Stimulated activated CD8-positive, alpha-beta memory T cell treated with anti-CD3 and anti-CD28 coated beads, Interleukin-15, amount 100 ng/mL, for 4 hours (primary cell): Measurements from ENCODE around the gene GINS3.
"Not testable (repeated sequence)": the region's sequence is repeated elsewhere in the genome, so short reads cannot be mapped to it uniquely, and the experiment has no call there.

Experiments used
- DNase-seq, 2 donors: peaks; one replicate each; pipeline ENCODE4 v3.0.0-alpha.2; 2020; ENCODE audit warnings: low read depth in 2 of 2

Gene GINS3

DNA sequence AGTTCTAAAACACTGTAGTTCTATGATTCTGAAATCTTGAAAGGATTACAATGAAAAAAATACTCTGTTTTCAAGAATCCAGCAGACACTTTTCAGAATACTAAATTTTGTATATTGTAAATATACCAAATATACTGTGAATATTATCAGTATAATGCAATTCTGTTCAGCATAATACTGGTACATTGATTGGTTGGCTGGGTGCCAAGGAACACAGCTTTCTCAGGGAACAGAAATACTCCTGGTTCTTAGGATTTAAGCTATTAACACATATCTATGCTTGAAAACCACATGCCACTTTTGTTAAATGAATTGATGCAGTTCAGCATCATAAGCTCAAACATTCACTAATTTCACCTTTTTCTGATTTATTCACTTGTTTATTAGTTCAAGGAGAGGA, 2.5 kb upstream of the GINS3 start:
- DNase-seq, result no peak

DNA sequence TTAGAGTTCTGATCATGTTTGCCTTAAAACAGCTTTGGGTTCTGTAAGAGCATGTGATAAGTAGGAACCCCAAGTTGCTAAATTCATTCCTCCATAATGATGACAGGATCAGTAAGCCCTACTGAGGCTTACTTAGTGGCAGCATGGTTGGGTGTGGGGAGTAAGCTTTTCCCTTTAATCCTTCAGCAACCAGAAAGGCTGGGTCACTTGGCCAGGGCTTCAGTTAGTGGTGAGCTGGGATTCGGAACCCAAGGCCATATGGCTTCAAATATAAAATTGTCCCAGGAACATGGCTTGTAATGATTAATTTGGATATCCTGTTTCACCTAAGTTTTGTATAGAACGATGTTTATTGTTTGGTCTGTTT, 850 bp downstream of the GINS3 start:
- DNase-seq, result no peak

DNA sequence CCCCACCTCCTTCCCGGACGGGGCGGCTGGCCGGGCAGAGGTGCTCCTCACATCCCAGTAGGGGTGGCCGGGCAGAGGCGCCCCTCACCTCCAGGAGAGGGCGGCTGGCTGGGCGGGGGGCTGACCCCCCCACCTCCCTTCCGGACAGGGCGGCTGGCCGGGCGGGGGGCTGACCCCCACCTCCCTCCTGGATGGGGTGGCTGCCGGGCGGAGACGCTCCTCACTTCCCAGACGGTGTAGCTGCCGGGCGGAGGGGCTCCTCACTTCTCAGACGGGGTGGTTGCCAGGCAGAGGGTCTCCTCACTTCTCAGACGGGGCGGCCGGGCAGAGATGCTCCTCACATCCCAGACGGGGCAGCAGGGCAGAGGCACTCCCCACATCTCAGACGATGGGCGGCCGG, 4.6 kb downstream of the GINS3 start:
- DNase-seq, result not testable (repeated sequence)

DNA sequence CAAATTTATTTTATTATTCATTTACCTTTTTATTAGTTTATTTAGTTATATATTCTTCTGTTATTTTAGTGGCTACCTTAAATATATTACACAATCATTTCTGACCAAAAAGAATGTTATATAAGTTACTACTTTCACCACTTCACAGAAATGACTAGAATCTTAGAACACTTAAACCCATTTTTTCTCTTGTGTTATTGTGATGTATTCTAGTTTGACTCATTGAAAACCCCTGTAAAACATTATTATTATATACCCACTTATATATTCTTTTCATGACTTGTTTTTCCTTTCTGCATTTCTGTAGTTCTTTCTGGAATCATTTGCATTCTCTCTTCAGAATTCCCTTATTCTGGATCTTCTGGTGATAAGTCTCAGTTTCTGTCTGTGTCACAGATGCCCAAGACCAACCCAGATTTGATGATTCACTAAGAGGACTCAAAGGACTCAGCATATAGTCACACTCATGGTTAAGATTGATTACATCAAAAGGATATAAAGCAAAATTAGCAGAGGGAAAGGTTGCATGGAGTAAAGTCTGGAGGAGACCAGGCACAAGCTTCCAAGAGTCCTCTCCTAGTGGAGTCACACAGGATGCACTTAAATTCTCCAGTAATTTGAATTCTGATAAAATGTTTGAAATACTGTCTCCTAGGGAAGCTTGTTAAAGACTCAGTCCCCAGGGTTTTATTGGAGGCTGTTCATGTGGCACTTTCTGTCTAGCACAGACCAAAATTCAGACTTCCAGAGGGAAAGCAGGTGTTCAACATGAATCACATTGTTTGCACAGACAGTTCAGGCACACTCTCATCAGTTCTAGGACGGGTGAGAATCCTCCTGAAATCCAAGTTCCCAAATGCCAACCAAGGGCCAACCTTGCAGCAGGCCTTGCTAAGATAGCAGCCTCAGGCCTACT, 7.7 kb downstream of the GINS3 start:
- DNase-seq, result no peak

DNA sequence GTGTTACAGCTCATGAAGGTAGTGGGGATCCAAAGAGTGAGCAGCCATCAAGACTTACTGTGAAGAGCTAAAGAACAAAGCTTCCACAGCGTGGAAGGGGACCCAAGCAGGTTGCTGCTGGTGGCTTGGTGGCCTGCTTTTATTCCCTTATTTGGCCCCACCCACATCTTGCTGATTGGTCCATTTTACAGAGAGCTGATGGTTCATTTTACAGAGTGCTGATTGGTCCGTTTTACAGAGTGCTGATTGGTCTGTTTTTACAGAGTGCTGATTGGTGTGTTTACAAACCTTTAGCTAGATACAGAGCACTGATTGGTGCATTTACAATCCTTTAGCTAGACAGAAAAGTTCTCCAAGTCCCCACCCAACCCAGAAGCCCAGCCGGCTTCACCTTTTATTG, 9.0 kb downstream of the GINS3 start:
- DNase-seq, result not testable (repeated sequence)

DNA sequence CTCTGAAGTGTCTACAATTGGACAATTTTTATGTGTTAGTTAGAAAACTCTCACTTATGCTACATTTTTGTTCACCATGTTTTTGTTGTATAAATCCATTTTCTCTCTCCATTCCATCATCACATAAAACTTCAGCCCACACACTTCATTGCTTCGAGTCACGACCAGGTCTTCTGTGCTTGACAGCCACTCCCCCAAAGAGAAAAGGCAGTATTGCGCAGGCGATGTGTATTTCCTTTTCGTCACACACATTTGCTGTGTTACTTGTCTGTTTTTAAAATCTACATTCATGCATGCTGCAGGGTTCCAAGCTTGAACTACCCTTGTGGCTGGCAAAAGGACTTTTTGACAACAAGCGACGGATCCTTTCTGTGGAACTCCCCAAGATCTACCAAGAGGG, 10.5 kb downstream of the GINS3 start:
- no peak for DNase-seq

DNA sequence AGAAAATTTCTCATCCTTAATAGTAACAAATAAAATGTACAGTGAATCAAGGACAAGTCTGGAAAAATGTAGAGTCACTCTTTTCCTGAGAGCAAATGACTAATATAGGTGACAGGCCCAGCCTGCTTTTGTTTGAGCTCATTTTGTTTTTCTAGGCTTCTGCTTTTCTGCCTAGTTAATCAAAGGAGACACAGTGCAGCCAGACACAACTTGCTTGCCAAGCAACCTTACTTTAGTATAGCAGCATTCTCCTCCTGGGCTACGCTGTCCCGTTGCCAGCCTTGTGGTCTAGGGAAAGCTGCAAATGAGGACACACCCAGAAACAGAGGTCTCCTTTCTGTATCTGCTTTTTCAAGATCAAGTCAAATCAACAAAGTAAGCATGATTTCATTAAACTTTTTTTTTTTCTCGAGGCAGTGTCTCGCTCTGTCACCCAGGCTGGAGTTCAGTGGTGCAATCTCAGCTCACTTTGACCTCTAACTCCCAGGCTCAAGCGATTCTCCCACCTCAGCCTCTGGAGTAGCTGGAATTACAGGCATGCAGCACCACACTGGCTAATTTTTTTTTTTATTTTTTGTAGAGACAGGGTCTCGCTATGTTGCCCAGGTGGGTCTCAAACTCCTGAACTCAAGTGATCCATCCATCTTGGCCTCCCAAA, 17.2 kb downstream of the GINS3 start:
- no peak for DNase-seq

DNA sequence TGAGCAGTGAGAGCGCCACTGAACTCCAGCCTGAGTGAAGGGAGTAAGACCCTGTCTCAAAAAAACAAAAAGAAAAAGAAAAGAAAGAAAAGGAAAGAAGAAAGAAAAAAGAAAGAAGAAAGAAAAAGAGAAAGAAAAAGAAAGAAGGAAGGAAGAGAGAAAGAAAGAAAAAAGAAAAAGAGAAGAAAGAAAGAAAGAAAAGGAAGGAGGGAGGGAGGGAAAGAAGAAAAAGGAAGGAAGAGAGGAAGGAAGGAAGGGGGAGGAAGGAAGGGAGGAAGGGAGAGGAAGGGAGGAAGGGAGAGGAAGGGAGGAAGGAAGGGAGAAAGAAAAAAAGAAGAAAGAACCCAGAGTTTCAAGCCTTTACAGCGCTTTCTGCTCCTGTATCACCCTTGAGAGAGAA, 19.1 kb downstream of the GINS3 start:
- no peak for DNase-seq

DNA sequence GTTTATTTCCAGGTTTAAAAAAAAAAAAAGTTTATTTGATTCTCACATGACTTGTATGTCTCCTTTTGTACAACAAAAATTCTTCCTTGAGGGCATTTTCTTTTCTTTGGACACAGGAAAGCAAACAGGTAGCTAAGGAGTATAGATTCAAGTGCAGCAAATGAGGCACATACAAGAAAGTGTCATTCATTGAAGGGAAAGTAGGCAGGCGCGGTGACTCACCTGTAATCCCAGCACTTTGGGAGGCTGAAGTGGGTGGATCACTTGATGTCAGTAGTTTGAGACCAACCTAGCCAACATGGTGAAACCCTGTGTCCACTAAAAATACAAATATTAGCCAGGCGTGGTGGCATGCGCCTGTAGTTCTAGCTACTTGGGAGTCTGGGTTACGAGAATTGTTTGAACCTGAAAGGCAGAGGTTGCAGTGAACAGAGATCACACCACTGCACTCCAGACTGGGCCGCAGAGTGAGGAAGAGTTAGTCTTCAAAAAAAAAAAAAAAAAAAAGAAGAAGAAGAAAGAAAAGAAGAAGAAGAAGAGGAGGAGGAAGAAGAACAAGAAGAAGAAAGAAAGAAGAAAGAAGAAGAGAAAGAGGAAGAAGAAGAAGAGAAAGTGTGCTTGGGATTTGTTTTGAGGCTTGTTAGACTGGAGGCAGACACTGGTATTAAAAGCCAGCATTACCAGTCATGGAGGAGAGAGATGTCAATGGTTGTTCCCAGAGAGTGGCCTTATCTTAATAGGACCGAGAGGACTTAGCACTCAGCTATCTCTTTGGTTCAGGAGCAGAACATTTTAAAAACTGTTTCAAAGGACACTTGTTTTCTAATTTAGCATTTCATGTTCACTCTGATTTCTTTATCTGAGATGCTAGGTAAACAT, 19.7 kb downstream of the GINS3 start:
- DNase-seq, result no peak

DNA sequence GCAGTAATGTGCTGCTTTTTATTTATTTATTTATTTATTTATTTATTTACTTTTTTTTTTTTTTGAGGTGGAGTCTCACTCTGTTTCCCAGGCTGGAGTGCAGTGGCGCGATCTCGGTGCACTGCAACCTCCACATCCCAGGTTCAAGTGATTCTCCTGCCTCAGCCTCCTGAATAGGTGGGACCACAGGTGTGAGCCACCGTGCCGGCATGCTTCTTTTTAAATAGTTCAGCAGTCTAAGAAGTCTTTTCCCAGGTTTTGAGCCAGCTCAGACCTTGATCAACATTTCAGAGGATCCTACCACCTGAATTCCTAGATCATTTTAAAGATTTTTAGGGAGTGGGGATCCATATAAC, 20.3 kb downstream of the GINS3 start:
- not testable (repeated sequence) for DNase-seq

DNA sequence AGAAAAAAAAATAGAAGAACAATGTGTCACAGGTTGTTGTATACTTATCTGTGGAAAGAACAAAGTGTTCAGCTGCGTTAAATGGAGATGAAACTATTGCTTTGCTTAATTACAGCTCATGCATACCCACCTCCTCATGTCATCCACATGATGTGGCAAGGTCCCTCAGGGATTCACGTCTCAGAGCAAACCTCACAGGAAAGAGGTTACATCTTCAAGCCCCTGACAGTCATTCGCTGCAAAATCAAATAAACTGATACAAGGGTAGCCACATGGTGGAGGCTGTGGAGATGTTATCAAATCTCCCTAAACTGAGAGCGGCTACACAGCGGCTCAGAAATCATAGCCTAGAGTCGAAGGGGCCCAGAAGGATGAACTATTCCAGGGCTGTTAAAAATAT, 21.1 kb downstream of the GINS3 start:
- DNase-seq, result no peak

DNA sequence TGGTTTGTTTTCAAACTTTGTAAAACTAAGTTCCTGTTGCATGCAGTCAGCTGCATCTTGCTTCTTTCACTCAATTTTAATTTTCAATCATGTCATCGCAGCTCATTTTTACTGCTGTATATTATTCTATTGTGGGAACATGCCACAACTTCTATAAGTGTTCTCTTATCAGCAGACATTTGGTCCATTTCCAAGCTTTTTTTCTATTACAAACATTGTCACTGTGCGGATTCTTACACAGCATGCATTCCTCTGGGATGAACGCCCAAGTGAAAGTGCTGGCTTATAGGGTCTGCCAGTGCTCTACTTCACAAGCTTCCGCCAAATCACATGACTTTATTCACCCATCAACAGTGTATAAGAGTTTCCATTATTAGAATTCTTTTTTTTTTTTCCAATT, 22.7 kb downstream of the GINS3 start:
- DNase-seq, result no peak

DNA sequence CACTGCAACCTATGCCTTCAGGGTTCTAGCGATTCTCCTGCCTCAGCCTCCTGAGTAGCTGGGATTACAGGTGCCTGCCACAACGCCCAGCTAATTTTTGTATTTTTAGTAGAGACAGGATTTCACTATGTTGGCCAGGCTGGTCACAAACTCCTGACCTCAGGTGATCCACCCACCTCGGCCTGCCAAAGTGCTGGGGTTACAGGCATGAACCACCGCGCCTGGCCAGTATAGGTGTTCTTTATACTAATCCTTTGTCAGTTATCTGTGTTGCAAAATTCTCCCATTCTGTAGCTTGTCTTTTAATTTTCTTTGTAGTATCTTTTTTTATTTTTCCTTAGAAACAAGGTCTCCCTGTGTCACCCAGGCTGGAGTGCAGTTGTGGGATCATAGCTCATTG, 23.7 kb downstream of the GINS3 start:
- DNase-seq, result not testable (repeated sequence)

DNA sequence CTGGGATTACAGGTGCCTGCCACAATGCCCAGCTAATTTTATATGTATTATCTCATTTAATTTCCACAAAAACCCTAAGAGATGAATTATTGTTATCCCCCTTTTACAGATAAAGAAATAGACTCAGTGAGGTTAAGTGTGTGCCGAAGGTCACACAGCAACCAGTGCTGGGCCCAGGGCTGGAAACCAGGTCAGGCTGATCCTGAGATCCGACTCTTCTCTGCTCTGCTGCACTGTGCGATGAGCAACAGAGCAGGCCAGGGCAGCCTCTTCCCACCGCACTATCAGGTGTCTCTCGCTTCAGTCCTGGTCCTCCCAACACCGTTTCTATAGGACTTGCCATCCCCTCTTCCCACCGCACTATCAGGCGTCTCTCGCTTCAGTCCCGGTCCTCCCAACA, 24.8 kb downstream of the GINS3 start:
- no peak for DNase-seq

DNA sequence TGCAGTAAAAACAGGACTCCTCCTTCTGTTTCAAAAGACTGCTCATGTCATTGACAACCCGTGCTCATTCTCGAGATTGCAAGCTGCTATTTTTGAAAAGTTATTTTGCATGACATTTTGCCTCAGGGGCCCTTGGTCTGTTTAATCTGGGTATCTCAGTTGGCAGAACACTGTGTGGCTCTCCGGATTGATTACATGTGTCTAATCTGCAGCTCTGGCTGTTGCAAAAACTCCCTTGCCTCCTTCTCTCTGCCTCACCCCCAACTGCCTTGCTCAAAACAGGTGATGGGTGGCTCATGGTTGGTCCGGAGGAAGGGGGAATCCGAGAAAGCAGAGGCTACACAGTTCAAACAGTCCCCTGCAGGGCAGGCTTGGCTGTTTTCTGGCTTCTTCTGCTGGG, 25.3 kb downstream of the GINS3 start:
- no peak for DNase-seq

DNA sequence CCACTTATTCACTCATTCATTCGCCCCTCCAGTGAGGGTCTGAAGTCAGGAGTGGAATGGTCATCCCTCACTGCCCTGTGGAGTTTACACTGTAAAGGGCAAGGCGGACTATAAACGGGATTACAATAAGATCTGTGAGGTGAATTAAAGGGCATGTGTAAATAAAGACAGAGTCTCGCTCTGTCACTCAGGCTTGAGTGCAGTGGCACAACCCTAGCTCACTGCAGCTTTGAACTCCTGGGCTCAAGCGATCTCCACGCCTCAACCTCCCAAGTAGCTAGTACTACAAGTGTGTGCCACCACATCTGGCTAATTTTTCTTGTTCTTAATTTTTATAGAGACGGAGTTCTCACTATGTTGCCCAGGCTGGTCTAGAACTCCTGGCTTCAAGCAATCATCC, 25.8 kb downstream of the GINS3 start:
- DNase-seq, result no peak

DNA sequence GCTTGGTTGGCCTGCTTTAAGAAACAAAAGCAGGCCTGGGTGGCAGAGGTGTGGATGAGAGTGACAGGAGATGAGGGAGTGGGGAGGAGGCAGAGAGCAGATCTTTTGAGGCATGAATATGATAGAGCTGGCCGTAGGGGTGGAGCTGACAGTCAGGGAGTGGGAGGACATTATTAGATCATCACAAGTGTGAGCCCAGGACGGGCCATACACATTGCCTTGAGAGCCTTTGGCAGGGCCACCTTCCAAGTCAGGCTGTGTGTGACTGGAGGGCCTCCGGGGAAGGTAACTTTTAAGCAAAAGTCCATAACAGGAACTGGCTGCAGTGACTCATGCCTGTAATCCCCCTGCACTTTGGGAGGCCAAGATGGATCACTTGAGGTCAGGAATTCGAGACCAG, 26.3 kb downstream of the GINS3 start:
- DNase-seq, result no peak

DNA sequence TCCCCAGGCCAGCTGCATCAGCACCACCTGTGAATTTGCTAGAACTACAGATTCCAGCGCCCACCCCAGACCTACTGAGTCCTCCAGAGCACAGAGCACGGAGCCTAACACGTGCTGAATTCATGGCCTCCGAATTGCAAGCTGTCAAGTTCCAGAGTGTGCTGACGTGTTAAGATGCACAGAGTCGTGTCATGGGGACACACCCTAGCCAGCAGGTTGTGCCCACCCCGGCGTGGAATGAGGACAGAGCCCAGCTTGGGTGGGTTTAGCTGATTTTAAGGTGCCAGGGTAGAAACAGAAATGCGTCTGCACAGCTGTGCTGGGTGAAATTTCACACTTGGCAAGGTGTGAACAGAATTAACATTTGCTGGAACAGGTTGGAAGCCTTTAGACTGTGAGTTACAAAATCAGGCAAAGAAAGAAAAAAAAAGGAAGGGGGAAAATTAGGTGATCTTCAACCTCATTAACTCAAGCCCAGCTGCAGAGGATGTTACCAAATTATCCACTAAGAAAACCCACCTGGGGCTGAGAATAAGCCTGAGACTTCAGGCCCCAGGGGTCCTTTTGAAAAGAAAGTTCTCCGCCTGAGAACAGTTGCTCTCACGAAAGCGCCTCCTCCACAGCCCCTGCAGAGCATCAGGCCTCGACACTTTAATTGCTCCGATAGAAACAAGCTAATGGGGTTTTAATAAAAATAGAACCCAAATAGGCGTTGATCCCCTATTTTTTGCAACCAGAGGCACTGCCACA, 27.1 kb downstream of the GINS3 start:
- no peak for DNase-seq

DNA sequence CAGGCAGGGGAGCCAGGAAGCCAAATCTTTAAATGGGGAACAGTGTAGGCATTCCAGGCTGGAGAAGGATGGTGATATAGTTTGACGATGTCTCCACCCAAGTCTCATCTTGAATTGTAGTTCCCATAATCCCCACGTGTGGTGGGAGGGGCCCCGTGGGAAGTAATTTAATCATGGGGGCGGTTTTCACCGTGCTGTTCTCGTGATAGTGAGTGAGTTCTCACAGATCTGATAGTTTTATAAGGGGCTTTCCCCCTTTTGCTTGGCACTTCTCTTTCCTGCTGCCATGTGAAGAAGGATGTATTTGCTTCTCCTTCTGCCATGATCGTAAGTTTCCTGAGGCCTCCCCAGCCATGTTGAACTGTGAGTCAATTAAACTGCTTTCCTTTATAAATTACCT, 28.8 kb downstream of the GINS3 start:
- DNase-seq, result no peak

DNA sequence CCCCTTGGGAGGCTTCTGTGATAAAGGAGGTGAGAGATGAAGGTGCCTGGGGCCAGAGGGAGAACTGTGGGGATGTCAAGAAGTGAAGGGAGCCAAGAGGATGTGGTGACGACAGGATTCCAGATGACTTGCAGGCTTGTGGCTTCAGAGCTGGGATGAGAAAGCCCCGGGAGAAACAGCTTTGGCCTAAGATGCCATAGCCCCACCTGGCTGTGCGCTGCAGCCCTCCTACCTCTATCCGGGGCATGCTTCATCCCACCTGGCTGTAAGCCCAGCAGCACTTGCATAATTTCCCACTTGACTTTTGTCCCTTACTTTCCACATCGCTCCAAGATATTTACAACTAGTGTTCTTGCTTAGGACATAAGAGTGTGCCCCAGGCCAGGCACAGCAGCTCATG, 29.3 kb downstream of the GINS3 start:
- DNase-seq, result no peak

DNA sequence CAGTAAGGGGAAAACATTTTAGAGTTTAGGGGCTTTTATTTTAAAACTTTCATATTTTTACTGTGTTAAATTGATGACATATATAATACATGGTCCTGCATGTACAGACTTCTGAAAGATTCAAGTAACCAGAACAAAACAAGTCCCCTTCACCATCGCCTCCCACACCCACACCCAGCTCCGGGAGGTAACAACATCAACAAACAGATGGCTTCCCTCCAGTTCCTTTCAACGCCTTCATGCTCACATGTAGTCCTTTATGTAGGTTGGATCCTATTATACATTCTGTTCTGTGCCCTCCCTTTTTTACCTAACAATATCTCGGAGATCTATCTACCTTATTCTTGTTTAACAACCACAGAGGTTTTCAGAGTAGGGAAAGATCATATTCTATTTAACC, 30.5 kb downstream of the GINS3 start:
- DNase-seq, result no peak

DNA sequence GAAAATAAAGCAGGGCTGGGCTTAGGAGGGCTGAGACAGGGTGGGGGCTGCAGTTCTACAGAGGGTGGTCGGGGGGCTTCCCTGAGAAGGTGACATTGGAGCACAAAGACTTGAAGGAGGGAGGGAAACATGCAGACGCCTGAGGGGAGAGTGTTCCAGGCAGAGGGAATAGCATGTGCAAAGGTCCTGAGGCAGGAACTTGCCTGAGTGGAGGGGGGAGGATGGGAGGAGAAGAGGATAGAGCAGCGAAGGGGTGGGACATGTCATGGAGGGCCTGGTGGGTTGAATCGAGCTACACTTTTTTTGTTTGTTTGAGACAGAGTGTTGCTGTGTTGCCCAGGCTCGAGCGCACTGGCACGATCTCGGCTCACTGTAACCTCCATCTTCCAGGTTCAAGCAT, 33.0 kb downstream of the GINS3 start:
- DNase-seq, result no peak
